Fibroblast of skin of right quadriceps (primary cell): Measurements from ENCODE around the gene MORN1.
"Not testable (repeated sequence)": the region's sequence is repeated elsewhere in the genome, so short reads cannot be mapped to it uniquely, and the experiment has no call there.

Experiments
- DNase-seq: peaks from one replicate; pipeline ENCODE4 v3.0.0-alpha.2; 2013

The MORN1 gene

GRCh38 chr1:2335721-2336455 lies 55.5 kb downstream of the MORN1 start:
- no peak for DNase-seq

- DNase-seq, result no peak
These were observed 56.3 kb downstream of the MORN1 start for GRCh38 chr1:2334883-2335534.

GRCh38 chr1:2334366-2334765 lies 57.0 kb downstream of the MORN1 start:
- DNase-seq, result no peak

GRCh38 chr1:2331580-2331979 lies 59.8 kb downstream of the MORN1 start:
- DNase-seq, result not testable (repeated sequence)

GRCh38 chr1:2331200-2331544 lies 60.2 kb downstream of the MORN1 start:
- DNase-seq, result no peak

- peak; percentile 94 for DNase-seq
These were observed 60.7 kb downstream of the MORN1 start for GRCh38 chr1:2330519-2331199.

- DNase-seq, result no peak
These were observed 61.3 kb downstream of the MORN1 start for GRCh38 chr1:2330035-2330434.

- DNase-seq, result no peak
These were observed 62.5 kb downstream of the MORN1 start for GRCh38 chr1:2328676-2329455.

GRCh38 chr1:2327841-2328240 lies 63.5 kb downstream of the MORN1 start:
- no peak for DNase-seq

- not testable (repeated sequence) for DNase-seq
These were observed 64.2 kb downstream of the MORN1 start for GRCh38 chr1:2327162-2327561.

- DNase-seq, result no peak
These were observed 64.8 kb downstream of the MORN1 start for GRCh38 chr1:2326524-2326923.

- DNase-seq, result no peak
These were observed 66.6 kb downstream of the MORN1 start for GRCh38 chr1:2324553-2325366.

GRCh38 chr1:2323451-2323974 lies 67.8 kb downstream of the MORN1 start:
- no peak for DNase-seq

GRCh38 chr1:2322581-2323211 lies 68.7 kb downstream of the MORN1 start:
- peak; percentile 25 for DNase-seq

GRCh38 chr1:2322065-2322571 lies 69.2 kb downstream of the MORN1 start:
- peak; percentile 88 for DNase-seq

- DNase-seq, result no peak
These were observed 70.3 kb downstream of the MORN1 start for GRCh38 chr1:2320760-2321667.

- DNase-seq, result no peak
These were observed 71.3 kb downstream of the MORN1 start for GRCh38 chr1:2320006-2320405.

GRCh38 chr1:2319291-2319690 lies 72.1 kb downstream of the MORN1 start:
- no peak for DNase-seq

GRCh38 chr1:2318314-2319278 lies 72.8 kb downstream of the MORN1 start:
- DNase-seq, result no peak
